NCI-H345 treated with DMSO at 0.1 percent for 48 hours (cell line): ENCODE results near the gene FES.
"Not testable (repeated sequence)": the region's sequence is repeated elsewhere in the genome, so short reads cannot be mapped to it uniquely, and the experiment has no call there.

Experiments used
- DNase-seq: peaks from one replicate; lab custom pipeline; 2025; ENCODE audit not compliant: unreplicated experiment; lab: John Stamatoyannopoulos, UW

Gene FES

DNA sequence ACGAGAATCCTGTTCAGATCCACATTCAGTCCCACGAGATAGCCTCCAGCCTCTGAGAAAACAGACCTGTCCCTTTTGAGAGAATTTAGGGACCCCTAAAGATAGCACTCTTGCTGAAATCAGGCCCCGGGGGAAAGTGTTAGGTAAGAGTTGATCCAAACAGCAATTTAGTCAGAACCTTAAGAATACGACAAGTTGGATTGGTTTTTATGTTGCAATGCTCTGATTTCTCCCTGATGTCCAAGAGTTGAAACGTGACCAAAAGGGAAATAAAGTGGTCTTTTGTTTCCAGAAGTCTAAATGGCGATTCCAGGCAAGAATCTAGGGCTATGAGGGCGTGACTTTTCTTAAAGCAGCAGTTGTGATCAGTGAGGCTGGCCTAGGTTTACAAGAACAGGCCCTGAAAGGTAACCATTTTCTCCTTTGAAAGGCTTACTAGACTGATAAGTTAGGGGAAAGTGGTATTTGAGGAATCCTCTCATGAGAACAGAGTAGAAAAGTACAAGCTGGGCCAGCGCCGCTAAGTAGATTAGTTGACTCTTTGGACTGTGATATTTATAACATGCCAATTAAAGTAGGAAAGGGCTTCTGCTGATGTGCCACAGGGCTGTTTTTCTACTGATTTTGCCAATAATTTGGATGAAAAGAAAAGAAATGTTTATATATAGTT lies 23.7 kb downstream of the FES start:
- no peak for DNase-seq

DNA sequence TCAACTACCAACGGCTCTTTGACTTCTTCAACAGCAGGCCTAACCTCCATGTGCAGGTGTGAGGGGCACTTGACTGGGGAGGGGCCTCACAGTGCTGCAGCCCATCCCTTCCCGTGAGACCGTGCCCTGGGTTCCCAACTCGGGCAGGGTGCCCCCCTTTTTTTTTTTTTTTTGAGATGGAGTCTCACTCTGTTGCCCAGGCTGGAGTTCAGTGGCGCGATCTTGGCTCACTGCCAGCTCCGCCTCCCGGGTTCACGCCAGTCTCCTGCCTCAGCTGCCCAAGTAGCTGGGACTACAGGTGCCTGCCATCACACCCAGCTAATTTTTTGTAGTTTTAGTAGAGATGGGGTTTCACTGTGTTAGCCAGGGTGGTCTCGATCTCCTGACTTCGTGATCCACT lies 25.1 kb downstream of the FES start:
- DNase-seq, result not testable (repeated sequence)

GRCh38 chr15:90909976-90910375 lies 25.7 kb downstream of the FES start:
- DNase-seq, result no peak

DNA sequence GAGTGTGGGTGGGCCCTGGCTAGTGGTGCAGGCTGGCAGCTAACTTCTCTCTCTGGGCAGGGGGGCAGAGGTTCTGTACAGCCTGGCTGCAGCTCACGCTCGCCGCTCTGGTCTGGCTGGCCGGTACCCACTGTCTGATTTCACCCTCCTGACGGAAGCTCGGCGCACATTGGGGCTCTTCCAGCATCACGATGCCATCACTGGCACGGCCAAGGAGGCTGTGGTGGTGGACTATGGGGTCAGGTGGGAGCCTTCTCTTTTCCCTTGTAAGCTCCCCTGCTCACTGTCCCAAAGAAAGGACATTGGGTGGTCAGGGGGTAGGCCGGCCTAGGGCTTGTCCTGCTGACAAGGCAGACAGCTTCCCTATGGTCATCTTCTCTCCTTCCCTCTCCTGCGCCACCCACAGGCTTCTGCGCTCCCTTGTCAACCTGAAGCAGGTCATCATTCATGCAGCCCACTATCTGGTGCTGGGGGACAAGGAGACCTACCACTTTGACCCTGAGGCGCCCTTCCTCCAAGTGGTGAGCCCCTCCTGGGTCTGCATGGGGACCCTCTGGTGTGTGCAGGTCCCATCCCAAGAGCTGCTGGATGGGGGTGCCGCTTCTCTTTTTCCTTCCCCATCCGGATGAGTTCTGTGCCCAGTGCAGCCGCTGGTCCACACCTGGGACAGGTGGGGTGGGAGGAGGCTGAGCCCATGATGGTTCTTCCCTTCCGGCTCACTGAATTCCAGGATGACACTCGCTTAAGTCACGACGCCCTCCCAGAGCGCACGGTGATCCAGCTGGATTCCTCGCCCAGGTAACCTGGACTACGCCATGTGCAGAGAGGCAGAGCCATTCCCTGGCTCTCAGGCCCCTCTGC lies 26.4 kb downstream of the FES start:
- DNase-seq, result no peak

- no peak for DNase-seq
These were observed 27.0 kb downstream of the FES start for GRCh38 chr15:90911302-90911623.

GRCh38 chr15:90911906-90912769 lies 27.8 kb downstream of the FES start:
- DNase-seq, result no peak

DNA sequence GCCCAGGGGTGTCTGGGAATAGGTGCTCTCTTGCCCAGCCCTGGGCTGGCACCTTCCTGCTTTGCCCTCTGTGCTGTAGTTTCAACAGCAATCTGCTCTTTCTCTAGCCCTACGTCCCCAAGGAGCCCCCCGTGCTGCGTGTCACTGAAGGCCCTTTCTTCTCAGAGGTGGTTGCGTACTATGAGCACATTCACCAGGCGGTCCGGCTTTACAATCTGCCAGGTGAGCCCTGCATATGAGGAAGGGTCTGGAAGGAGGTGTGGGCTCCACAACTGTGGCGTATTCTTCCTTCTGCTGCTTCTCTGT lies 28.4 kb downstream of the FES start:
- DNase-seq, result no peak

DNA sequence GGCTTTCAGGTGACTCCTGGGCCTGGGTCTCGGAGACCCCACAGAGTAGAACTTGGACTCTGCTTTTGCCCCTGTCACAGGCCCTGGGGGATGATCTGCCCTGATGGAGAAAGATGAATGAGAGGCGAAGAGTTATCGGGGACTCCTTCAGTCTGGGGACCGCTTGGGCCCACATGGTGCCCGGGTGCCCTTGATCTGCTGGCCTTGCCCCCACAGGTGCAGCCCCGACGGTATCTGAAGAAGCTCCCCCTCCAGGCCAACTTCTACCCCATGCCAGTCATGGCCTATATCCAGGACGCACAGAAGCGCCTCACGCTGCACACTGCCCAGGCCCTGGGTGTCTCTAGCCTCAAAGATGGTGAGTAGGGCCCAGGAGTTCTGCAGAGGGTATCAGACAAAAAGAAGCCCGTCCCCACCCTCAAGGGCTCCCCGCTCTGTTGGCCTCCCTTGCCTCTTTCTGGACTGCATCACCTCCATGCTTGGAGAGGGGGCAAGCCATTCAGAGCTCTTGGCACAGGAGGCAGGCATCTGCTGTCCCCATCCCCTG lies 29.2 kb downstream of the FES start:
- no peak for DNase-seq

- no peak for DNase-seq
These were observed 30.2 kb downstream of the FES start for GRCh38 chr15:90914305-90915080.

DNA sequence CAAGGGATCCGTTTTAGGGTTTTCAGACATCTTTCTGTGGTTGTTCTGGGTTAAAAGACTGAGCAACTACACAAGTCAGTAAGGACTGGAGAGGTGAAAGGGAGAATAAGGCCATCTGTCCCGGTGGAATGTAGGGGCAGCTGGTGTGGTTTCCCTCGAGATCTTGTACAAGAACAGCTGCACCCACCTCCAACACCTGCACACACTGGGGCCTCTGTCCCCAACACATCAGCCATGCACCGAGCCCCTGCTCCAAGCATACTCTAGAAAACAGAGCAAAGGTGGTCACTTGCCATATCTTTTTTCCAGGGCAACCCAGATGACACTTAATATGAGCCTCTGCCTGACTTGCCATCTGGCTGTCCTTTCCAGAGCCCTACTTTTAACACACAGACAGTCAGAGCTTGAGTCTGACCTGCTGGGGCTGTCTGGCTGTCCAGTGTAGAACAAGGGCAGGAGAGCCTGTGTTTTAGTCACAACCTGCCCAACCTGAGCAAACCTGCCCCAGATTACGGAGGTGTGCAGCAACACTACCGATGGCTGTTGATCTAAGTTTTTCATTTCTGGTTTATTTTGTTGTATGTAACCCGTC lies 31.0 kb downstream of the FES start:
- no peak for DNase-seq

DNA sequence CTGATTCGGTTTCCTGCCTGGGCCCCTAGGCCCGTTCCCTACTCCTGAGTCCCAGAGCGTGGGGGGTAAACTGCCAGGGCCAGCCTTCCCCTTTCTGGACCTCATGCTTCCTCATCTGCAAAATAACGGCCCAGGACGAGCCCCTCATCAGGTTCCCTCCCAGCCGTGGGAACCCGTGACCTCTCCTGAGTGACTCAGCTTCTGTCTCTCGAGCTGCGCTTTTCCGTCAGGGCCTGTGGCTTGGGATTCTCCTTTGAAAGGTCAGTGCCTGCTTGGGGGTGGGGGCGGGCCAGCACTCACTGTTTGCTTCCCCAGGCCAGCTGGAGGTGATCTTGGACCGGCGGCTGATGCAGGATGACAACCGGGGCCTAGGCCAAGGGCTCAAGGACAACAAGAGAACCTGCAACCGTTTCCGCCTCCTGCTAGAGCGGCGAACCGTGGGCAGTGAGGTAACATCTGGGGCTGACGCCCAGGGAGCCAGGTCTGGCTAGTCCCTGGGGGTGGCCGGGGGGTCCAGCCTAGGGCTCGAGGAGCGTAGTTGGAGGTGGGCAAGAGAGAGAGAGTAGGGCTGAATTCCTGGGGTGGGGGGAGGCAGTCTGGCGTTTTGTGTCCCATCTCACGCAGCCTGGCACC lies 31.6 kb downstream of the FES start:
- no peak for DNase-seq

DNA sequence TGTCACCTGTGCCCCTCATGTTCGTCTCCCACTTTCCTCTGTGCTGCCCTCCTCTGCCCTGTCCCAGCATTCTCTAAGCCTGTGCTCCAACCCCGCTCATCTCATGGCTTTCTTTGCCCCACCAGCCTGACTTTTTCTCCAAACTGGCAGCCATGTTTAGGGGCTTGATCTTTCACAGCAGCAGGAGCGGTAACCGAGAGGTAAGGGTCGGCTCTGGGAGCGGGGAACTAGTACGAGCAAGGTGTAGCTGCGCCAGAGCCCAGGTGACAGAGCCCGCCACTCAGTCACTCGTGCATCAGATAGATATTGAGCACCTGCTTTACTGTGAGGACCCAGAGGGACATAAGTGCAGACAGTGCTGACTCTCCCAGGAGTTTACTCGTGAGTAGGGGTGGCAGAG lies 32.2 kb downstream of the FES start:
- no peak for DNase-seq

- no peak for DNase-seq
These were observed 33.3 kb downstream of the FES start for GRCh38 chr15:90917569-90917968.

DNA sequence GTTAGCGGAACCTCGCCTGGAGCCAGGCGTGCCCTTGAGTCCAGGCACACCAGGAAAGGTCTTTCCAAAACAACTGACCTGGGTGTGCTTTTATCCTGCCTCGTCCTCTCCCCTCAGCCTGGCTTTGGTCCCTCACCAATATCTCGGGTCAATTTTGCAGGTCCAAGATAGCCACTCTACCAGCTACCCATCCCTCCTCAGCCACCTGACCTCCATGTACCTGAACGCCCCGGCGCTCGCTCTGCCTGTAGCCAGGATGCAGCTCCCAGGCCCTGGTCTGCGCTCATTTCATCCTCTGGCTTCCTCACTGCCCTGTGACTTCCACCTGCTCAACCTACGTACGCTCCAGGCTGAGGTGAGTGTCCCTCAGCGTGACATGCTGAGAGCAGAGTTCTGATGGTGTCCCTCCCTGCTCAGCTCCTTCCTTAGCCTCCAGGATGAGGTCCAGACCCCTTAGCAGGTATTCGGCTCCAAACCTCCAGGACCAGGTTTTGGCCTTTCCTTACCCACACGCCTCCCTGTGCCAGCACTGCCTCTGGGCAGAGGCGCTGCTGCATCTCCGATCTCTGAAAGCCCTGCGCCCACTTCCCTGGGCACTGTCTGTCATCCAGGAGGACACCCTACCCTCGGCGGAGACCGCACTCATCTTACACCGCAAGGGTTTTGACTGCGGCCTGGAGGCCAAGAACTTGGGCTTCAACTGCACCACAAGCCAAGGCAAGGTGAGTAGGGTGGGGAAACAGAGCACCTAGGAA lies 33.9 kb downstream of the FES start:
- DNase-seq, result no peak

DNA sequence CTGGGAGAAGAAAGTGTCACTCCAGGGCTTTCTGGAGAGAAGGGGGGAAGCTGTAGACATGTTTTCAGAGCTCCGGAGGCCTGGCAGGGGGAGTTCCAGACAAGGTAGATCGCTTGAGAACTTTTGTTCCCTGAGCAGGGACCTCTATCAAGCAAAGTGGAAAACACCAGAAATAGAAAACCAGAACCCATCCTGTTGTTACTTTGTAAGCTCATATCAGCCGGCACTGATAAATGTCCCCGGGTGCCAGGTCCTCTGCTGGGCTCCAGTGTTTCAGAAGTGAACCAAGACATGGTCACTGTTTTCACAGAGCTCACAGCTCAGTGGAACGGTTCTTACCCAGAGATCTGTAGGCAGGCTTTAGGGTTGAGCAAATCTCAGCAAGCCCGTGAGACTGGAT lies 34.5 kb downstream of the FES start:
- no peak for DNase-seq

DNA sequence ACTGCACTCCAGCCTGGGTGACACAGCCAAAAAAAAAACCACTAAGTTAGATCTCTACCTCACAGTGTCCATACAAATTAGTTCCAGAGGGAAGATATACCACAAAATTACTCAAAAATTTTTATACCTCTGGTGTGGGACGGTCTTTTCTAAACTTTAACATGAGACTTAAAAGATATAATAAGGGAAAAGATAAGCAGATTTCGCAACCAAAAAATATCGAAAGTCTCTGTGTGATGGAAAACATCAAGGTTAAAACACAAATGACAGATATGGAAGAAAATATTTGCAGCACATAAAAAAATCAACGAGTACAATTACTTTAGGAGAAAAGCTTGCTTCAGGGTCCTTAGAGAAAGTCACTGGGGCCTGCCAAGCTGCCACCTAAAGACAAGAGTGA lies 37.6 kb downstream of the FES start:
- no peak for DNase-seq

DNA sequence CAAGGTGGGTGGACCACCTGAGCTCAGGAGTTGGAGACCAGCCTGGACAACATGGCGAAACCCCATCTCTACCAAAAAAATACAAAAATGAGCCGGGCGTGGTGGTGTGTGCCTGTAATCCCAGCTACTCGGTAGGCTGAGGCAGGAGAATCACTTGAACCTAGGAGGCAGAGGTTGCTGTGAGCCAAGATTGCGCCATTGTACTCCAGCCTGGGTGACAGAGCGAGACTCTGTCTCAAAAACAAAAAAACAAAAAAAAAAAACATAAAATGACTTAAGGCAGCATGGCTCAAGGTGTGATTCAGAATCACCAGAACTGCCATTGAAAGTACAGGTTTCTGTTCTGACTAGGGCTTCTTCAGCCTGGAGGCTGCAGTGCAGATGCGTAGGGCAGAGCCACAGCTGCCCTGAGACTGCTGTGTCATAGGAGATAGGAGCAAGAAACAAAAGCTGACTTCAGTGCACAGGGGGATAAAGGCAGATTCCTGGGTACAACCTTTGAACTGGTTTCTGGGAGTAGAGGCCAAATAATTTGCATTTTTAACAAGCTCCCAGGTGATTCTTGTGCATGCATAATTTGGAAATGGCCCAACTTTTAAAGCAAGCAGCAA lies 38.5 kb downstream of the FES start:
- not testable (repeated sequence) for DNase-seq

- DNase-seq, result no peak
These were observed 40.1 kb downstream of the FES start for GRCh38 chr15:90924375-90924774.

GRCh38 chr15:90926766-90927165 lies 42.5 kb downstream of the FES start:
- DNase-seq, result not testable (repeated sequence)
